ENCODE data around the gene ZBTB32.

DNA sequence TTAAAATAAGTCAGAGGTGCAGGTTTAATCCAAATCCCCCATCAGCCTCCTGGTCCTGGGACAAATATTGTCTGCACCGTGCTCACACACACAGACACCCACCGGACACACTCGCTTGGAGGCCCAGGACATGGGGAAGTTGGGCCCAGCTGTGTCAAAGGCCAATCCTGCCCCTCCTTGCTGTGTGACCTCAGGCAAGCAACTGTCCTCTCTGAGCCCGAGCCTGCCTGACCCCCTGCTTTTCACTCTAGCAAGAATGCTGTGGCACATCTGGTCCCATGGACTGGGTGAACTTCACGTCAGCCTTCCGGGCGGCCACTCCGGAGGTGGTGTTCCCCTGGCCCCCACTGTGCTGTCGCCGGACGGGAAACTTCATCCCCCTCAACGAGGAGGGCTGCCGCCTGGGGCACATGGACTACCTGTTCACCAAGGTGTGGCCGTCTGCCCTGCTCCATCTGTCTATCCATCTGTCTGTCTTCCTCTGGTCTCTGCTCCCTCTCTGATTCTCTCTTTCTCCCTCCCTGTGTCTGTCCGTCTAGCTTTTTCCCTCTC lies 28.7 kb upstream of the ZBTB32 start:
- no peak for TF ChIP-seq POLR2A (IDR thresholded peaks at IDR 0.05)
- TF ChIP-seq, protein P1, sequence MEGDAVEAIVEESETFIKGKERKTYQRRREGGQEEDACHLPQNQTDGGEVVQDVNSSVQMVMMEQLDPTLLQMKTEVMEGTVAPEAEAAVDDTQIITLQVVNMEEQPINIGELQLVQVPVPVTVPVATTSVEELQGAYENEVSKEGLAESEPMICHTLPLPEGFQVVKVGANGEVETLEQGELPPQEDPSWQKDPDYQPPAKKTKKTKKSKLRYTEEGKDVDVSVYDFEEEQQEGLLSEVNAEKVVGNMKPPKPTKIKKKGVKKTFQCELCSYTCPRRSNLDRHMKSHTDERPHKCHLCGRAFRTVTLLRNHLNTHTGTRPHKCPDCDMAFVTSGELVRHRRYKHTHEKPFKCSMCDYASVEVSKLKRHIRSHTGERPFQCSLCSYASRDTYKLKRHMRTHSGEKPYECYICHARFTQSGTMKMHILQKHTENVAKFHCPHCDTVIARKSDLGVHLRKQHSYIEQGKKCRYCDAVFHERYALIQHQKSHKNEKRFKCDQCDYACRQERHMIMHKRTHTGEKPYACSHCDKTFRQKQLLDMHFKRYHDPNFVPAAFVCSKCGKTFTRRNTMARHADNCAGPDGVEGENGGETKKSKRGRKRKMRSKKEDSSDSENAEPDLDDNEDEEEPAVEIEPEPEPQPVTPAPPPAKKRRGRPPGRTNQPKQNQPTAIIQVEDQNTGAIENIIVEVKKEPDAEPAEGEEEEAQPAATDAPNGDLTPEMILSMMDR (IDR thresholded peaks at IDR 0.05) = no peak

Data from ovary (tissue), 3 donors.